ENCODE data around the gene GOSR2. TPM values are rescaled to one million over a fixed set of nuclear protein-coding genes. Genes with fewer than 3 reads are reported as not detected.

GOSR2 gene
- total RNA-seq, 1 experiment from 2014 or later: 52.9 TPM

- Histone ChIP-seq H2AFZ (ENCODE audit: low read depth, low read length, poor library complexity, severe bottlenecking) (no peak overlapping the region), H3K9me3 (ENCODE audit: control insufficient read depth in 1 of 2, insufficient read depth in 1 of 2, low read depth in 1 of 2, low read length in 2 of 2) (no peaks in the 10 kb centered on the region)
- CTCF ChIA-PET: interaction anchor here (1.9 kb wide), 1 partner anchor 10 kb away, joined by 5 read pairs; no protein-coding TSS in a partner anchor
Observed at GRCh38 chr17:46977348-46977747, 54.4 kb downstream of the GOSR2 start.

More at GRCh38 chr17:46977348-46977747, 54.4 kb downstream of the GOSR2 start:
- Histone ChIP-seq H4K20me1 (ENCODE audit: insufficient read depth) (no peaks in the 10 kb centered on the region), H3K4me2 (ENCODE audit: low read length) (no peak overlapping the region), H3K4me3 (replicated peaks in 1 of 2; ENCODE audit: low read depth in 1 of 2, low read length in 2 of 2) (no peak overlapping the region), H3K27ac (ENCODE audit: low read depth, low read length) (no peak overlapping the region), H3K27me3 (ENCODE audit: insufficient read depth, low read length) (no peaks in the 10 kb centered on the region), H3K9me2 (ENCODE audit: insufficient read depth) (no peaks in the 10 kb centered on the region), H3K4me1 (ENCODE audit: control insufficient read depth in 1 of 2, insufficient read depth in 2 of 2, low read length in 2 of 2) (peaks cover 8 to 18% of the 10 kb centered on the region in 2 experiments; a peak in 3 of 4 replicates), H3K36me3 (ENCODE audit: control insufficient read depth in 1 of 2, insufficient read depth in 2 of 2, low read length in 2 of 2) (no peaks in the 10 kb centered on the region), H3K9ac (ENCODE audit: low read length) (no peak overlapping the region), H3K79me2 (ENCODE audit: insufficient read depth, low read length) (no peaks in the 10 kb centered on the region)
- TF ChIP-seq TCF7L2 (IDR thresholded peaks at IDR 0.05; ENCODE audit: borderline replicate concordance, extremely low read depth, insufficient read depth, insufficient read length) (no peak), CBX3 (IDR thresholded peaks at IDR 0.05; ENCODE audit: low read depth) (no peak), POLR2A (IDR thresholded peaks at IDR 0.05; ENCODE audit: borderline replicate concordance, extremely low read depth, insufficient read depth, insufficient read length) (no peak), ATF3 (IDR thresholded peaks at IDR 0.05) (no peak), ZFX (IDR thresholded peaks at IDR 0.05) (no peak), CEBPB (IDR thresholded peaks at IDR 0.05; ENCODE audit: low read depth) (no peak), EGR1 (IDR thresholded peaks at IDR 0.05; ENCODE audit: low read depth) (no peak)
- TF ChIP-seq, protein P1, sequence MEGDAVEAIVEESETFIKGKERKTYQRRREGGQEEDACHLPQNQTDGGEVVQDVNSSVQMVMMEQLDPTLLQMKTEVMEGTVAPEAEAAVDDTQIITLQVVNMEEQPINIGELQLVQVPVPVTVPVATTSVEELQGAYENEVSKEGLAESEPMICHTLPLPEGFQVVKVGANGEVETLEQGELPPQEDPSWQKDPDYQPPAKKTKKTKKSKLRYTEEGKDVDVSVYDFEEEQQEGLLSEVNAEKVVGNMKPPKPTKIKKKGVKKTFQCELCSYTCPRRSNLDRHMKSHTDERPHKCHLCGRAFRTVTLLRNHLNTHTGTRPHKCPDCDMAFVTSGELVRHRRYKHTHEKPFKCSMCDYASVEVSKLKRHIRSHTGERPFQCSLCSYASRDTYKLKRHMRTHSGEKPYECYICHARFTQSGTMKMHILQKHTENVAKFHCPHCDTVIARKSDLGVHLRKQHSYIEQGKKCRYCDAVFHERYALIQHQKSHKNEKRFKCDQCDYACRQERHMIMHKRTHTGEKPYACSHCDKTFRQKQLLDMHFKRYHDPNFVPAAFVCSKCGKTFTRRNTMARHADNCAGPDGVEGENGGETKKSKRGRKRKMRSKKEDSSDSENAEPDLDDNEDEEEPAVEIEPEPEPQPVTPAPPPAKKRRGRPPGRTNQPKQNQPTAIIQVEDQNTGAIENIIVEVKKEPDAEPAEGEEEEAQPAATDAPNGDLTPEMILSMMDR (IDR thresholded peaks at IDR 0.05 in 2 of 3, conservative IDR thresholded peaks at IDR 0.05 in 1 of 3; ENCODE audit: borderline replicate concordance in 1 of 3, insufficient read depth in 1 of 3, low read depth in 2 of 3, low read length in 2 of 3): peak in 2 of 3 experiments; percentile 23 to 30; a peak in 3 of 6 replicates
- no TSS peak for BruUV-seq (replicated peaks)
- ATAC-seq: peak; percentile 44
- RAD21 ChIA-PET (ENCODE audit: low non-redundant PET in 1 of 2, low total read pairs in 2 of 2, uncharacterized antibody in 2 of 2, unreplicated experiment in 2 of 2): no interaction called here
- intact Hi-C loops (cut with micrococcal nuclease): no loop called here
- DNase-seq (ENCODE audit: low read depth, low spot score): no peak
- POLR2A ChIA-PET: no interaction called here

Measured in HCT116 (cell line).